Fibroblast of lung (primary cell): Measurements from ENCODE around the gene TAOK3.

ENCODE experiments used
- CTCF ChIP-seq, 2 donors: IDR thresholded peaks in 1 of 2; conservative IDR thresholded peaks in 1 of 2; 1 replicate in 1 of 2; 2 replicates in 1 of 2; pipeline ENCODE4 v1.5.1; 2011 to 2012; ENCODE audit warnings: low read length in 2 of 2, control low read depth in 1 of 2, inconsistent platforms in 1 of 2, low read depth in 1 of 2, mild to moderate bottlenecking in 1 of 2
- EZH2 ChIP-seq: IDR thresholded peaks from 2 replicates; pipeline ENCODE4 v1.5.1; 2012; ENCODE audit warnings: low read length, control low read depth, mild to moderate bottlenecking; ENCODE audit errors: missing control alignments

GRCh38 chr12:118319627-118320026 lies 53.1 kb downstream of the TAOK3 start:
- TF ChIP-seq CTCF (conservative IDR thresholded peaks at IDR 0.05 in 1 of 2, IDR thresholded peaks at IDR 0.05 in 1 of 2; ENCODE audit: low read depth in 1 of 2, low read length in 2 of 2) (no peak), EZH2 (no peak)
